HG03442 (cell line): Measurements from ENCODE around the gene ATXN7L1.
A peak's percentile ranks its signal among the peaks of the same experiment; 100 is the strongest.

Experiments
- ATAC-seq: cut with Tn5 transposase; IDR thresholded peaks from one replicate; pipeline ENCODE4 v1.9.1; 2021; ENCODE audit warnings: mild to moderate bottlenecking, moderate library complexity; ENCODE audit not compliant: unreplicated experiment

The ATXN7L1 gene

GRCh38 chr7:105654095-105654686 lies 222.2 kb downstream of the ATXN7L1 start:
- ATAC-seq: no peak

- ATAC-seq: no peak
These were observed 222.9 kb downstream of the ATXN7L1 start for GRCh38 chr7:105653441-105654005.

GRCh38 chr7:105652359-105652993 lies 223.9 kb downstream of the ATXN7L1 start:
- peak; percentile 87 for ATAC-seq

GRCh38 chr7:105651798-105652197 lies 224.6 kb downstream of the ATXN7L1 start:
- ATAC-seq: no peak

- ATAC-seq: no peak
These were observed 225.9 kb downstream of the ATXN7L1 start for GRCh38 chr7:105650382-105650970.

- ATAC-seq: no peak
These were observed 226.5 kb downstream of the ATXN7L1 start for GRCh38 chr7:105649727-105650381.

- no peak for ATAC-seq
These were observed 227.6 kb downstream of the ATXN7L1 start for GRCh38 chr7:105648561-105649401.

GRCh38 chr7:105647591-105647990 lies 228.8 kb downstream of the ATXN7L1 start:
- no peak for ATAC-seq

GRCh38 chr7:105644937-105645336 lies 231.5 kb downstream of the ATXN7L1 start:
- ATAC-seq: no peak

- no peak for ATAC-seq
These were observed 232.5 kb downstream of the ATXN7L1 start for GRCh38 chr7:105643851-105644250.

GRCh38 chr7:105643384-105643783 lies 233.0 kb downstream of the ATXN7L1 start:
- no peak for ATAC-seq

- ATAC-seq: no peak
These were observed 234.1 kb downstream of the ATXN7L1 start for GRCh38 chr7:105642264-105642663.

GRCh38 chr7:105640956-105641810 lies 235.2 kb downstream of the ATXN7L1 start:
- no peak for ATAC-seq

- no peak for ATAC-seq
These were observed 236.5 kb downstream of the ATXN7L1 start for GRCh38 chr7:105639667-105640493.

GRCh38 chr7:105638902-105639495 lies 237.4 kb downstream of the ATXN7L1 start:
- ATAC-seq: no peak

GRCh38 chr7:105638334-105638733 lies 238.1 kb downstream of the ATXN7L1 start:
- ATAC-seq: no peak

- ATAC-seq: no peak
These were observed 238.6 kb downstream of the ATXN7L1 start for GRCh38 chr7:105637755-105638154.

GRCh38 chr7:105636982-105637381 lies 239.4 kb downstream of the ATXN7L1 start:
- no peak for ATAC-seq
